ENCODE data around the gene TIMP2.

DNA sequence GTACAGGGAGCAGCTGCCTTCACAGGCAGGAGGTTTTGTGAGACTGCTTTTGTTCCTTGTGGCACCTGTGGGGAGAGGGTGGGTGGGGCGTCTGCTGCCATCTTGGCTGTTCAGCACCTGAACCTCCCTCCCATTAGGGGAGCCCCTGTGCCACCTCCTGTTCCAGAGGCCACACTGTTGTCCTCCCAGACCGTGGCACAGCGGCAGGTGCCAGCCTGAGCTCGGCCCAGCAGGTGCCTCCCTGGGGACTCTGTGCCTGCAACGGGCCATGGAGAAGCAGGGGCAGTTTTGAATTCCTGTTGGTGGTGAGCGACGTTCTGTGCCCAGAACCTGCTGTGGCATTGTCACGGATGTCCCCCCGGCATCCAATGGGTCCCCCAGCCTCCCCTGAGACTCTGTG lies 44.7 kb upstream of the TIMP2 start:
- TF ChIP-seq POLR2AphosphoS5 (IDR thresholded peaks at IDR 0.05) (no peak), EP300 (conservative IDR thresholded peaks at IDR 0.05; ENCODE audit: poor library complexity, severe bottlenecking) (no peak), RAD21 (conservative IDR thresholded peaks at IDR 0.05) (no peak), MXI1 (conservative IDR thresholded peaks at IDR 0.05; ENCODE audit: poor library complexity, severe bottlenecking) (no peak), SMC3 (conservative IDR thresholded peaks at IDR 0.05; ENCODE audit: poor library complexity) (no peak)
- TF ChIP-seq, protein P1, sequence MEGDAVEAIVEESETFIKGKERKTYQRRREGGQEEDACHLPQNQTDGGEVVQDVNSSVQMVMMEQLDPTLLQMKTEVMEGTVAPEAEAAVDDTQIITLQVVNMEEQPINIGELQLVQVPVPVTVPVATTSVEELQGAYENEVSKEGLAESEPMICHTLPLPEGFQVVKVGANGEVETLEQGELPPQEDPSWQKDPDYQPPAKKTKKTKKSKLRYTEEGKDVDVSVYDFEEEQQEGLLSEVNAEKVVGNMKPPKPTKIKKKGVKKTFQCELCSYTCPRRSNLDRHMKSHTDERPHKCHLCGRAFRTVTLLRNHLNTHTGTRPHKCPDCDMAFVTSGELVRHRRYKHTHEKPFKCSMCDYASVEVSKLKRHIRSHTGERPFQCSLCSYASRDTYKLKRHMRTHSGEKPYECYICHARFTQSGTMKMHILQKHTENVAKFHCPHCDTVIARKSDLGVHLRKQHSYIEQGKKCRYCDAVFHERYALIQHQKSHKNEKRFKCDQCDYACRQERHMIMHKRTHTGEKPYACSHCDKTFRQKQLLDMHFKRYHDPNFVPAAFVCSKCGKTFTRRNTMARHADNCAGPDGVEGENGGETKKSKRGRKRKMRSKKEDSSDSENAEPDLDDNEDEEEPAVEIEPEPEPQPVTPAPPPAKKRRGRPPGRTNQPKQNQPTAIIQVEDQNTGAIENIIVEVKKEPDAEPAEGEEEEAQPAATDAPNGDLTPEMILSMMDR (IDR thresholded peaks at IDR 0.05; ENCODE audit: poor library complexity, severe bottlenecking) = no peak
